ENCODE results near the gene ZNF576. TPM values are rescaled to one million over a fixed set of nuclear protein-coding genes. Genes with fewer than 3 reads are reported as not detected.

ZNF576 gene
- polyA plus RNA-seq, 1 donor from 2014 or later, result 11.9 TPM

DNA sequence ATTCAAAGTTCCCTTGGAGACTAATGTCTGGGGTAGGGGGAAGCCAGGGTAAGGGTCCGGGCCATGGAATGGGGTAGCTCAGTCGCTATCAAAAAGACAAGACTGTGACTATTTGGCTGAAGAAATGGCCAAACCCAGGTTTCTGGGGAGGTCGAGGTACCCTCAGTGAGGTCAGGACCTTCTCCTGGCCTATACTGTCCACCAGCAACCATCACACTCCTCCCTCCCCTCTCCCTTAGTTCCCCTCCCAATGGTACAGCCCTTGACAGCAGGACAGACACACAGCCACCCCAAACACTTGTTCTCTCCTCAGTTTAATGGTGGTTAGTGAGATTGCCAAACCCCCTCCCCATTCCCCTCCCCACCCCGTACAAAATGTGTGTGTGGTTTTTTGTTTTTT lies 25.7 kb downstream of the ZNF576 start:
- no peak overlapping the region for H3K9ac ChIP-seq (ENCODE audit: low read length)
- no peaks in the 10 kb centered on the region for H3K9me2 ChIP-seq (ENCODE audit: insufficient read depth, low read length)
- H3K9me3 ChIP-seq (ENCODE audit: low read length), result no peaks in the 10 kb centered on the region
- H3K36me3 ChIP-seq (ENCODE audit: insufficient read depth, low read length), result no peaks in the 10 kb centered on the region
- H3F3A ChIP-seq (ENCODE audit: insufficient read depth, low read length, poor library complexity, severe bottlenecking), result peaks cover 9% of the 10 kb centered on the region
- H3K4me3 ChIP-seq (ENCODE audit: low read length), result no peak overlapping the region
- H3K27me3 ChIP-seq (ENCODE audit: insufficient read depth, low read depth, low read length), result no peaks in the 10 kb centered on the region
- no peak overlapping the region for H2AFZ ChIP-seq (ENCODE audit: low read depth, low read length)
- TF ChIP-seq EP300 (conservative IDR thresholded peaks at IDR 0.05; ENCODE audit: poor library complexity, severe bottlenecking), result no peak
- no peak for TF ChIP-seq POLR2AphosphoS5 (IDR thresholded peaks at IDR 0.05)
- TF ChIP-seq SMC3 (conservative IDR thresholded peaks at IDR 0.05; ENCODE audit: poor library complexity), result no peak
- TF ChIP-seq, protein P1, sequence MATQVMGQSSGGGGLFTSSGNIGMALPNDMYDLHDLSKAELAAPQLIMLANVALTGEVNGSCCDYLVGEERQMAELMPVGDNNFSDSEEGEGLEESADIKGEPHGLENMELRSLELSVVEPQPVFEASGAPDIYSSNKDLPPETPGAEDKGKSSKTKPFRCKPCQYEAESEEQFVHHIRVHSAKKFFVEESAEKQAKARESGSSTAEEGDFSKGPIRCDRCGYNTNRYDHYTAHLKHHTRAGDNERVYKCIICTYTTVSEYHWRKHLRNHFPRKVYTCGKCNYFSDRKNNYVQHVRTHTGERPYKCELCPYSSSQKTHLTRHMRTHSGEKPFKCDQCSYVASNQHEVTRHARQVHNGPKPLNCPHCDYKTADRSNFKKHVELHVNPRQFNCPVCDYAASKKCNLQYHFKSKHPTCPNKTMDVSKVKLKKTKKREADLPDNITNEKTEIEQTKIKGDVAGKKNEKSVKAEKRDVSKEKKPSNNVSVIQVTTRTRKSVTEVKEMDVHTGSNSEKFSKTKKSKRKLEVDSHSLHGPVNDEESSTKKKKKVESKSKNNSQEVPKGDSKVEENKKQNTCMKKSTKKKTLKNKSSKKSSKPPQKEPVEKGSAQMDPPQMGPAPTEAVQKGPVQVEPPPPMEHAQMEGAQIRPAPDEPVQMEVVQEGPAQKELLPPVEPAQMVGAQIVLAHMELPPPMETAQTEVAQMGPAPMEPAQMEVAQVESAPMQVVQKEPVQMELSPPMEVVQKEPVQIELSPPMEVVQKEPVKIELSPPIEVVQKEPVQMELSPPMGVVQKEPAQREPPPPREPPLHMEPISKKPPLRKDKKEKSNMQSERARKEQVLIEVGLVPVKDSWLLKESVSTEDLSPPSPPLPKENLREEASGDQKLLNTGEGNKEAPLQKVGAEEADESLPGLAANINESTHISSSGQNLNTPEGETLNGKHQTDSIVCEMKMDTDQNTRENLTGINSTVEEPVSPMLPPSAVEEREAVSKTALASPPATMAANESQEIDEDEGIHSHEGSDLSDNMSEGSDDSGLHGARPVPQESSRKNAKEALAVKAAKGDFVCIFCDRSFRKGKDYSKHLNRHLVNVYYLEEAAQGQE (IDR thresholded peaks at IDR 0.05; ENCODE audit: borderline replicate concordance), result no peak
- TF ChIP-seq RAD21 (conservative IDR thresholded peaks at IDR 0.05), result no peak
- no peak for TF ChIP-seq MXI1 (conservative IDR thresholded peaks at IDR 0.05; ENCODE audit: poor library complexity, severe bottlenecking)
- TF ChIP-seq TAF1 (IDR thresholded peaks at IDR 0.05; ENCODE audit: low read depth), result no peak
- TF ChIP-seq, protein P2, sequence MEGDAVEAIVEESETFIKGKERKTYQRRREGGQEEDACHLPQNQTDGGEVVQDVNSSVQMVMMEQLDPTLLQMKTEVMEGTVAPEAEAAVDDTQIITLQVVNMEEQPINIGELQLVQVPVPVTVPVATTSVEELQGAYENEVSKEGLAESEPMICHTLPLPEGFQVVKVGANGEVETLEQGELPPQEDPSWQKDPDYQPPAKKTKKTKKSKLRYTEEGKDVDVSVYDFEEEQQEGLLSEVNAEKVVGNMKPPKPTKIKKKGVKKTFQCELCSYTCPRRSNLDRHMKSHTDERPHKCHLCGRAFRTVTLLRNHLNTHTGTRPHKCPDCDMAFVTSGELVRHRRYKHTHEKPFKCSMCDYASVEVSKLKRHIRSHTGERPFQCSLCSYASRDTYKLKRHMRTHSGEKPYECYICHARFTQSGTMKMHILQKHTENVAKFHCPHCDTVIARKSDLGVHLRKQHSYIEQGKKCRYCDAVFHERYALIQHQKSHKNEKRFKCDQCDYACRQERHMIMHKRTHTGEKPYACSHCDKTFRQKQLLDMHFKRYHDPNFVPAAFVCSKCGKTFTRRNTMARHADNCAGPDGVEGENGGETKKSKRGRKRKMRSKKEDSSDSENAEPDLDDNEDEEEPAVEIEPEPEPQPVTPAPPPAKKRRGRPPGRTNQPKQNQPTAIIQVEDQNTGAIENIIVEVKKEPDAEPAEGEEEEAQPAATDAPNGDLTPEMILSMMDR (IDR thresholded peaks at IDR 0.05; ENCODE audit: poor library complexity, severe bottlenecking), result no peak
- TF ChIP-seq EZH2 (IDR thresholded peaks at IDR 0.05; ENCODE audit: borderline replicate concordance, insufficient read depth, low read length, poor library complexity, severe bottlenecking), result no peak
- no peak overlapping the region for H3K4me2 ChIP-seq (ENCODE audit: low read length)
- H3K79me2 ChIP-seq (replicated peaks; ENCODE audit: insufficient read depth, low read length), result peaks cover 18% of the 10 kb centered on the region
- H3K27ac ChIP-seq (ENCODE audit: low read length), result no peak overlapping the region
- no peaks in the 10 kb centered on the region for H4K20me1 ChIP-seq (ENCODE audit: insufficient read depth)

DNA sequence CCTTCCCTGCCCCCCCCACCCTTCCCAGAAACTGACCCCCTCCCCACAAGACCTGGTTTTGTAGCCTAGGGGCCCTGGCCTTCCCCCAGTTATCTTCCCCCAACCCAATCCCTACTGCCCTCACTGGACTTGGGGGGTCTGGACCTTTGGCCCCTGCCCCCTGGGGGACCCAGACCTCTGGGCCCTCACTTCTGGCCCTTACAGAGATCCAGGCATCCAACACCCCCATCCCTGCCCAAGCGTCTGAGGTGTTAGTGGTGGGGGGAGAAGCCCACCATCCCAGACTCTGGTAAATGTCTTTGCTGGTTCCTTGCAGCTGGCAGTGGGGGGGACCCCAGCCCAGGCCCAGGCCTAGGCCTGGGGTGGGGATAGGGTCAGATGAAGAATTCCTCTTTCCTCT lies 26.6 kb downstream of the ZNF576 start:
- Histone ChIP-seq H3K9me3 (ENCODE audit: low read length) (no peaks in the 10 kb centered on the region), H2AFZ (ENCODE audit: low read depth, low read length) (no peak overlapping the region), H3K27ac (ENCODE audit: low read length) (no peak overlapping the region), H3K4me2 (ENCODE audit: low read length) (no peak overlapping the region), H3K27me3 (ENCODE audit: insufficient read depth, low read depth, low read length) (no peaks in the 10 kb centered on the region), H3F3A (ENCODE audit: insufficient read depth, low read length, poor library complexity, severe bottlenecking) (peaks cover 9% of the 10 kb centered on the region), H3K9ac (ENCODE audit: low read length) (no peak overlapping the region), H4K20me1 (ENCODE audit: insufficient read depth) (no peaks in the 10 kb centered on the region), H3K4me3 (ENCODE audit: low read length) (no peak overlapping the region), H3K36me3 (ENCODE audit: insufficient read depth, low read length) (no peaks in the 10 kb centered on the region), H3K9me2 (ENCODE audit: insufficient read depth, low read length) (no peaks in the 10 kb centered on the region), H3K79me2 (replicated peaks; ENCODE audit: insufficient read depth, low read length) (peaks cover 14% of the 10 kb centered on the region)
- TF ChIP-seq MXI1 (conservative IDR thresholded peaks at IDR 0.05; ENCODE audit: poor library complexity, severe bottlenecking) (no peak), EP300 (conservative IDR thresholded peaks at IDR 0.05; ENCODE audit: poor library complexity, severe bottlenecking) (no peak), SMC3 (conservative IDR thresholded peaks at IDR 0.05; ENCODE audit: poor library complexity) (no peak), TAF1 (IDR thresholded peaks at IDR 0.05; ENCODE audit: low read depth) (no peak), RAD21 (conservative IDR thresholded peaks at IDR 0.05) (no peak), POLR2AphosphoS5 (IDR thresholded peaks at IDR 0.05) (no peak), EZH2 (IDR thresholded peaks at IDR 0.05; ENCODE audit: borderline replicate concordance, insufficient read depth, low read length, poor library complexity, severe bottlenecking) (no peak)
- TF ChIP-seq, protein P1 (IDR thresholded peaks at IDR 0.05; ENCODE audit: borderline replicate concordance), result no peak
- TF ChIP-seq, protein P2 (IDR thresholded peaks at IDR 0.05; ENCODE audit: poor library complexity, severe bottlenecking), result no peak
